NCI-H1105 treated with DMSO at 0.1 percent for 48 hours (cell line): Measurements from ENCODE around the gene DAGLA.
"Not testable (repeated sequence)": the region's sequence is repeated elsewhere in the genome, so short reads cannot be mapped to it uniquely, and the experiment has no call there.

Experiments used
- DNase-seq: peaks from one replicate; lab custom pipeline; 2025; lab: John Stamatoyannopoulos, UW

DAGLA gene

GRCh38 chr11:61660997-61661396, 19.2 kb upstream of the DAGLA start:
- not testable (repeated sequence) for DNase-seq

- no peak for DNase-seq
Measured at GRCh38 chr11:61666684-61667297, 13.4 kb upstream of the DAGLA start.

GRCh38 chr11:61667684-61668305, 12.4 kb upstream of the DAGLA start:
- no peak for DNase-seq

- DNase-seq: no peak
Measured at GRCh38 chr11:61669417-61669816, 10.8 kb upstream of the DAGLA start.

- no peak for DNase-seq
Measured at GRCh38 chr11:61670626-61671025, 9.6 kb upstream of the DAGLA start.

- no peak for DNase-seq
Measured at GRCh38 chr11:61671527-61671926, 8.7 kb upstream of the DAGLA start.

GRCh38 chr11:61673946-61674467, 6.2 kb upstream of the DAGLA start:
- not testable (repeated sequence) for DNase-seq

GRCh38 chr11:61675826-61676225, 4.4 kb upstream of the DAGLA start:
- no peak for DNase-seq

GRCh38 chr11:61679296-61679695, 895 bp upstream of the DAGLA start:
- no peak for DNase-seq

GRCh38 chr11:61680622-61681221, 531 bp downstream of the DAGLA start:
- no peak for DNase-seq

- DNase-seq: no peak
Measured at GRCh38 chr11:61682093-61682732, 2.0 kb downstream of the DAGLA start.

GRCh38 chr11:61682906-61683675, 2.9 kb downstream of the DAGLA start:
- DNase-seq: no peak

GRCh38 chr11:61683961-61684869, 4.0 kb downstream of the DAGLA start:
- DNase-seq: no peak

- no peak for DNase-seq
Measured at GRCh38 chr11:61684870-61685616, 4.9 kb downstream of the DAGLA start.

- no peak for DNase-seq
Measured at GRCh38 chr11:61685617-61685967, 5.4 kb downstream of the DAGLA start.

- no peak for DNase-seq
Measured at GRCh38 chr11:61686066-61686465, 5.9 kb downstream of the DAGLA start.

GRCh38 chr11:61686469-61686868, 6.3 kb downstream of the DAGLA start:
- no peak for DNase-seq

GRCh38 chr11:61687420-61687819, 7.2 kb downstream of the DAGLA start:
- no peak for DNase-seq

- DNase-seq: no peak
Measured at GRCh38 chr11:61688365-61689163, 8.4 kb downstream of the DAGLA start.

GRCh38 chr11:61689164-61689496, 8.9 kb downstream of the DAGLA start:
- DNase-seq: no peak
